Left cardiac atrium (tissue), 4 donors: ENCODE measurements around the gene RAPGEF2. TPM values are rescaled to one million over a fixed set of nuclear protein-coding genes. Genes with fewer than 3 reads are reported as not detected.

Experiments used
- ATAC-seq, 2 donors: fragments of 200-7000 bp; cut with Tn5 transposase; one replicate each; pipeline ENCODE4 v1.9.1; 2020; ENCODE audit warnings: mild to moderate bottlenecking in 2 of 2, moderate library complexity in 2 of 2
- DNase-seq: peaks from one replicate; pipeline ENCODE4 v3.0.0-alpha.2; 2020
- intact Hi-C, 2 donors: fragments of 100-400 bp; cut with DNase I; formaldehyde crosslinking; loops; one replicate each; pipeline versions ENCODE4 v1.14.1 to v1.15.1; 2022 to 2023
- microRNA-seq, 2 donors: library from miRNA; unstranded; fragments of <30 nt; microRNA quantifications; one replicate each; pipeline ENCODE4 v1.2.0, GENCODE V29; 2020
- total RNA-seq, 2 donors: library from RNA; stranded (reverse); fragmentation: NEBNext Ultra II Directional; extraction: Animal tissue kit (Norgen Biotek cat#: 25700); gene quantifications; one replicate each; pipeline ENCODE4 v1.2.1, GENCODE V29; 2021
- donor health status: DM: no; HTN: yes; CAD: no.
- donor health status: DM: no; HTN: yes; CAD: no; lungs with severe emphysema.
- donor health status: DM: yes; HTN: yes; CAD: no.
- donor health status: Dilated cardiomyopathy.

The RAPGEF2 gene
- total RNA-seq, 2 donors from 2014 or later = 28.0 to 38.0 TPM

GRCh38 chr4:159395693-159396092, 292.8 kb downstream of the RAPGEF2 start:
- ATAC-seq (no peak), DNase-seq (no peak)
- intact Hi-C loops = no loop called here

GRCh38 chr4:159396151-159396550, 293.3 kb downstream of the RAPGEF2 start:
- intact Hi-C loops = no loop called here
- ATAC-seq = no peak
- DNase-seq = no peak

- intact Hi-C loops = no loop called here
- ATAC-seq (peak; percentile 45 to 68), DNase-seq (no peak)
These were observed 295.4 kb downstream of the RAPGEF2 start for GRCh38 chr4:159398236-159398638.

- intact Hi-C loops = no loop called here
- ATAC-seq = peak; percentile 13 to 45
- no peak for DNase-seq
These were observed 297.8 kb downstream of the RAPGEF2 start for GRCh38 chr4:159400558-159401225.

GRCh38 chr4:159401226-159401712, 298.4 kb downstream of the RAPGEF2 start:
- peak; percentile 31 to 42 for ATAC-seq
- DNase-seq = no peak
- intact Hi-C loops = no loop called here

- DNase-seq (no peak), ATAC-seq (peak; percentile 29 to 34)
- intact Hi-C loops = no loop called here
These were observed 299.0 kb downstream of the RAPGEF2 start for GRCh38 chr4:159401791-159402380.

Small RNA genes within 50 kb of the gene (microRNA-seq; reads per million reads assigned to microRNA genes)
- 0 reads per million in 2 donors for gene MIR3688-1
- 0 reads per million in 2 donors for gene MIR3688-2
